Trophoblast cell (in vitro differentiated cells and primary cell): ENCODE measurements around the gene TNK2.
A peak's percentile ranks its signal among the peaks of the same experiment; 100 is the strongest.
"Not testable (repeated sequence)": the region's sequence is repeated elsewhere in the genome, so short reads cannot be mapped to it uniquely, and the experiment has no call there.

ENCODE experiments used
- DNase-seq, 2 donors: peaks; one replicate each; pipeline ENCODE4 v3.0.0-alpha.2; 2016
- H2AFZ ChIP-seq: 2 replicates; pipeline ENCODE4 v1.6.1; 2013; ENCODE audit warnings: low read length, moderate library complexity, mild to moderate bottlenecking; ENCODE audit not compliant: insufficient read depth, poor library complexity
- H2AK5ac ChIP-seq: 2 replicates; pipeline ENCODE4 v1.6.1; 2013; ENCODE audit warnings: mild to moderate bottlenecking, low read length
- H2BK120ac ChIP-seq: 2 replicates; pipeline ENCODE4 v1.6.1; 2013; ENCODE audit warnings: low read length, mild to moderate bottlenecking, moderate library complexity; ENCODE audit not compliant: insufficient read depth, poor library complexity
- H2BK12ac ChIP-seq: 2 replicates; pipeline ENCODE4 v1.6.1; 2013; ENCODE audit warnings: mild to moderate bottlenecking, low read length, moderate library complexity
- H2BK5ac ChIP-seq: 2 replicates; pipeline ENCODE4 v1.6.1; 2013; ENCODE audit warnings: low read length, low read depth, moderate library complexity, mild to moderate bottlenecking; ENCODE audit not compliant: poor library complexity
- H3K14ac ChIP-seq: 2 replicates; pipeline ENCODE4 v1.6.1; 2013; ENCODE audit warnings: mild to moderate bottlenecking, low read length
- H3K18ac ChIP-seq: 2 replicates; pipeline ENCODE4 v1.6.1; 2013; ENCODE audit warnings: mild to moderate bottlenecking, low read length
- H3K23ac ChIP-seq: 2 replicates; pipeline ENCODE4 v1.6.1; 2013; ENCODE audit warnings: low read length
- H3K27ac ChIP-seq: 2 replicates; pipeline ENCODE4 v1.5.1; 2013; ENCODE audit warnings: low read depth, mild to moderate bottlenecking, inconsistent platforms, low read length, moderate library complexity
- H3K27me3 ChIP-seq: 2 replicates; pipeline ENCODE4 v1.6.1; 2013; ENCODE audit warnings: inconsistent platforms, mild to moderate bottlenecking, low read length, moderate library complexity; ENCODE audit not compliant: insufficient read depth
- H3K36me3 ChIP-seq, 2 experiments: 1 replicate in 1 of 2; 2 replicates in 1 of 2; pipeline ENCODE4 v1.6.1; 2013; ENCODE audit warnings: low read length in 2 of 2, mild to moderate bottlenecking in 2 of 2, moderate library complexity in 1 of 2; ENCODE audit not compliant: insufficient read depth in 2 of 2, control insufficient read depth in 1 of 2
- H3K4ac ChIP-seq: 2 replicates; pipeline ENCODE4 v1.6.1; 2013; ENCODE audit warnings: low read depth, mild to moderate bottlenecking, low read length, moderate library complexity
- H3K4me1 ChIP-seq, 2 experiments: 1 replicate in 1 of 2; 2 replicates in 1 of 2; pipeline ENCODE4 v1.6.1; 2013; ENCODE audit warnings: low read length in 2 of 2, mild to moderate bottlenecking in 2 of 2, moderate library complexity in 1 of 2; ENCODE audit not compliant: insufficient read depth in 2 of 2, control insufficient read depth in 1 of 2
- H3K4me2 ChIP-seq: 2 replicates; pipeline ENCODE4 v1.6.1; 2013; ENCODE audit warnings: inconsistent platforms, mild to moderate bottlenecking, low read length, moderate library complexity
- H3K4me3 ChIP-seq: 2 replicates; pipeline ENCODE4 v1.5.1; 2013; ENCODE audit warnings: mild to moderate bottlenecking, low read depth, low read length, inconsistent platforms
- H3K79me1 ChIP-seq: one replicate; pipeline ENCODE4 v1.6.1; 2013; ENCODE audit warnings: low read length
- H3K79me2 ChIP-seq: 2 replicates; pipeline ENCODE4 v1.6.1; 2013; ENCODE audit warnings: low read length, mild to moderate bottlenecking; ENCODE audit not compliant: control insufficient read depth, insufficient read depth, poor library complexity
- H3K9ac ChIP-seq: 2 replicates; pipeline ENCODE4 v1.6.1; 2013; ENCODE audit warnings: mild to moderate bottlenecking, low read length
- H3K9me3 ChIP-seq: 2 replicates; pipeline ENCODE4 v1.6.1; 2013; ENCODE audit warnings: low read depth, mild to moderate bottlenecking, control low read depth, inconsistent platforms, low read length; ENCODE audit not compliant: insufficient read depth
- H4K12ac ChIP-seq: 2 replicates; pipeline ENCODE4 v1.6.1; 2013; ENCODE audit warnings: low read depth, mild to moderate bottlenecking, low read length, moderate library complexity
- H4K8ac ChIP-seq: 2 replicates; pipeline ENCODE4 v1.6.1; 2013; ENCODE audit warnings: low read depth, mild to moderate bottlenecking, low read length, moderate library complexity
- H4K91ac ChIP-seq: one replicate; pipeline ENCODE4 v1.6.1; 2013; ENCODE audit warnings: low read depth, mild to moderate bottlenecking, low read length, moderate library complexity
- WGBS: extraction: QIAGEN DNeasy Blood & Tissue Kit; methylation state at CpG from one replicate; pipeline ENCODE4 v1.1.7; 2013; ENCODE audit warnings: missing lambda C conversion rate; ENCODE audit not compliant: insufficient read length, insufficient coverage; ENCODE audit errors: extremely low coverage; 5-methylcytosine and 5-hydroxymethylcytosine counted together

Gene TNK2

GRCh38 chr3:195873281-195873887 is 35.0 kb downstream of the TNK2 start:
- Histone ChIP-seq H3K23ac (no peak overlapping the region), H4K8ac (no peak overlapping the region), H3K4me3 (no peak overlapping the region), H3K9ac (no peak overlapping the region), H3K36me3 (peaks cover 65 to 66% of the 10 kb centered on the region in 2 experiments), H2BK5ac (no peak overlapping the region), H2BK12ac (no peak overlapping the region), H3K9me3 (no peaks in the 10 kb centered on the region), H4K91ac (peak overlapping the region; percentile 32), H3K4me2 (no peak overlapping the region), H3K27ac (peak overlapping the region; percentile 38), H3K79me1 (no peaks in the 10 kb centered on the region), H2BK120ac (no peak overlapping the region), H3K4me1 (peaks cover 6 to 12% of the 10 kb centered on the region in 2 experiments), H2AFZ (no peak overlapping the region), H3K18ac (peak overlapping the region; percentile 29), H2AK5ac (no peak overlapping the region), H3K14ac (peak overlapping the region; percentile 22), H3K79me2 (no peaks in the 10 kb centered on the region), H3K4ac (no peak overlapping the region), H3K27me3 (no peaks in the 10 kb centered on the region), H4K12ac (no peak overlapping the region)
- WGBS, result no CpG with 5 or more reads among the region's 38 CpGs
- DNase-seq, result no peak

GRCh38 chr3:195872800-195873199 is 35.6 kb downstream of the TNK2 start:
- Histone ChIP-seq H2AFZ (no peak overlapping the region), H3K14ac (no peak overlapping the region), H3K4me1 (peaks cover 6 to 10% of the 10 kb centered on the region in 2 experiments), H3K18ac (no peak overlapping the region), H2BK12ac (no peak overlapping the region), H4K91ac (no peak overlapping the region), H3K23ac (no peak overlapping the region), H3K36me3 (peaks cover 65 to 66% of the 10 kb centered on the region in 2 experiments), H2AK5ac (no peak overlapping the region), H3K9me3 (no peaks in the 10 kb centered on the region), H2BK5ac (no peak overlapping the region), H3K4ac (no peak overlapping the region), H3K79me2 (no peaks in the 10 kb centered on the region), H3K27ac (no peak overlapping the region), H3K4me3 (no peak overlapping the region), H4K8ac (no peak overlapping the region), H3K27me3 (no peaks in the 10 kb centered on the region), H3K79me1 (no peaks in the 10 kb centered on the region), H4K12ac (no peak overlapping the region), H3K4me2 (no peak overlapping the region), H3K9ac (no peak overlapping the region), H2BK120ac (no peak overlapping the region)
- WGBS, result no CpG with 5 or more reads among the region's 16 CpGs
- no peak for DNase-seq

GRCh38 chr3:195872097-195872496 is 36.3 kb downstream of the TNK2 start:
- no CpG with 5 or more reads among the region's 28 CpGs for WGBS
- H2BK5ac ChIP-seq, result no peak overlapping the region
- H3K18ac ChIP-seq, result no peak overlapping the region
- no peak overlapping the region for H3K9ac ChIP-seq
- H3K23ac ChIP-seq, result no peak overlapping the region
- H3K27me3 ChIP-seq, result no peaks in the 10 kb centered on the region
- H2BK12ac ChIP-seq, result no peak overlapping the region
- no peak overlapping the region for H4K91ac ChIP-seq
- H3K14ac ChIP-seq, result no peak overlapping the region
- H3K4me1 ChIP-seq, result peaks cover 6 to 10% of the 10 kb centered on the region in 2 experiments
- H3K79me2 ChIP-seq, result no peaks in the 10 kb centered on the region
- no peak for DNase-seq
- H3K4me2 ChIP-seq, result no peak overlapping the region
- H3K36me3 ChIP-seq, result peaks cover 64 to 66% of the 10 kb centered on the region in 2 experiments
- no peak overlapping the region for H4K8ac ChIP-seq
- no peak overlapping the region for H3K4me3 ChIP-seq
- H3K9me3 ChIP-seq, result no peaks in the 10 kb centered on the region
- H2BK120ac ChIP-seq, result no peak overlapping the region
- no peak overlapping the region for H3K4ac ChIP-seq
- H3K27ac ChIP-seq, result no peak overlapping the region
- H2AFZ ChIP-seq, result no peak overlapping the region
- no peak overlapping the region for H4K12ac ChIP-seq
- H3K79me1 ChIP-seq, result no peaks in the 10 kb centered on the region
- H2AK5ac ChIP-seq, result no peak overlapping the region

GRCh38 chr3:195871686-195872085 is 36.7 kb downstream of the TNK2 start:
- not testable (repeated sequence) for H3K9ac ChIP-seq, H3K4me1 ChIP-seq, H3K79me2 ChIP-seq, H3K4ac ChIP-seq, H3K79me1 ChIP-seq, DNase-seq, H3K23ac ChIP-seq, H2BK12ac ChIP-seq, H2AK5ac ChIP-seq, H3K9me3 ChIP-seq, H3K14ac ChIP-seq, H3K18ac ChIP-seq, H3K27me3 ChIP-seq, H4K12ac ChIP-seq, H2BK5ac ChIP-seq, H3K27ac ChIP-seq, H4K91ac ChIP-seq, H4K8ac ChIP-seq, H3K4me3 ChIP-seq, H3K4me2 ChIP-seq, H2BK120ac ChIP-seq, H2AFZ ChIP-seq
- peaks cover 64 to 66% of the 10 kb centered on the region in 2 experiments for H3K36me3 ChIP-seq
- WGBS, result no CpG with 5 or more reads among the region's 3 CpGs
